ENCODE data around the gene RBM47.
"Not testable (repeated sequence)": the region's sequence is repeated elsewhere in the genome, so short reads cannot be mapped to it uniquely, and the experiment has no call there.

DNA sequence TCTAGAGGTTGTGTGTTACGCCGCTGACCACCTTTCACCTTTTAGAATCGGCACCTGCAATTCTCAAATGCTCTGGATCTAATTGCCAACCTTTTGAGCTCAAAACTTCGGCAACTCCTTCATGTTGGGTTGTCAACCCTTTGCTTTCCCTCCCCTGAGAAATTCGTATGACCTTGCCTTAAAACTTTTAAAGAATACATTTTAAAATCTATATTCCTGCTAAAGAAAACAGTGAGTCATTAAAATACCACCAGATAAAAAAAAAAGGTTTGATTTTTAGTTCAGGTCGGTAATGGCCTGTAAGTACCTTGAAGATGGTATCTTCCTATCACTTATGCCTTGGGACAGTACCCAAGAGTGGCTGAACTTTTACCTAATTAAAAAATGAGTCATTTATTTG is 1.3 kb downstream of the RBM47 start:
- TF ChIP-seq POLR2A (IDR thresholded peaks at IDR 0.05; ENCODE audit: low read depth, low read length); POLR2AphosphoS5 (IDR thresholded peaks at IDR 0.05; ENCODE audit: low read depth, low read length); PAX5 (IDR thresholded peaks at IDR 0.05; ENCODE audit: insufficient read depth, low read length, severe bottlenecking); TAF1 (IDR thresholded peaks at IDR 0.05; ENCODE audit: low read depth, low read length); SPI1 (IDR thresholded peaks at IDR 0.05; ENCODE audit: low read depth, low read length): not testable (repeated sequence)
